ENCODE results near the gene PNPT1. TPM values are rescaled to one million over a fixed set of nuclear protein-coding genes. Genes with fewer than 3 reads are reported as not detected.

The PNPT1 gene
- total and polyA plus RNA-seq, 2 of the 4 experiments (the other 2 are of a cell fraction) = 11.2 to 14.3 TPM

GRCh38 chr2:55653255-55653654 is 40.4 kb downstream of the PNPT1 start:
- Histone ChIP-seq H2AK9ac (replicated peaks; ENCODE audit: low read depth, low read length, poor library complexity) (no peak overlapping the region), H4K20me1 (ENCODE audit: insufficient read depth, low read length) (no peaks in the 10 kb centered on the region), H3K4me2 (ENCODE audit: low read depth, low read length) (no peak overlapping the region), H2BK15ac (ENCODE audit: low read depth, low read length) (no peak overlapping the region), H4K5ac (ENCODE audit: low read depth, low read length) (no peak overlapping the region), H3K23ac (ENCODE audit: low read depth, low read length) (no peak overlapping the region), H2BK120ac (ENCODE audit: low read depth, low read length) (no peak overlapping the region), H3K18ac (ENCODE audit: low read depth, low read length) (no peak overlapping the region), H3K4ac (ENCODE audit: low read depth, low read length) (no peak overlapping the region), H3K4me1 (ENCODE audit: control insufficient read depth, insufficient read depth, low read length) (no peaks in the 10 kb centered on the region), H3K4me3 (ENCODE audit: insufficient read depth, low read depth, low read length) (no peak overlapping the region), H3K9me1 (ENCODE audit: insufficient read depth, low read length) (no peaks in the 10 kb centered on the region), H3K14ac (replicated peaks; ENCODE audit: low read depth, low read length) (no peak overlapping the region), H3K9me3 (ENCODE audit: control insufficient read depth, insufficient read depth, low read length) (no peaks in the 10 kb centered on the region), H2AK5ac (ENCODE audit: low read depth, low read length) (no peak overlapping the region), H3K79me1 (ENCODE audit: low read depth in 1 of 2, low read length in 2 of 2) (no peaks in the 10 kb centered on the region), H2BK20ac (ENCODE audit: low read depth, low read length) (no peak overlapping the region), H4K91ac (ENCODE audit: insufficient read depth, low read depth, low read length) (no peak overlapping the region), H2BK5ac (ENCODE audit: low read depth, low read length, poor library complexity, severe bottlenecking) (no peak overlapping the region), H4K8ac (ENCODE audit: low read depth in 2 of 2, low read length in 2 of 2) (no peak overlapping the region), H3K36me3 (ENCODE audit: control insufficient read depth, insufficient read depth, low read length) (peaks cover 6% of the 10 kb centered on the region), H3K27me3 (ENCODE audit: control insufficient read depth, insufficient read depth, low read length) (no peaks in the 10 kb centered on the region), H3K9ac (ENCODE audit: low read depth, low read length) (no peak overlapping the region), H3K27ac (ENCODE audit: insufficient read depth, low read length) (no peak overlapping the region), H3K56ac (ENCODE audit: extremely low read depth, insufficient read depth, low read length) (no peak overlapping the region), H2AFZ (replicated peaks; ENCODE audit: low read length, poor library complexity) (no peak overlapping the region)
- intact Hi-C loops (cut with micrococcal nuclease) (no loop called here), dilution Hi-C loops (cut with HindIII; ENCODE audit: low sequenced_read_pairs, unreplicated experiment) (no loop called here), in situ Hi-C loops (cut with MboI; ENCODE audit: low sequenced_read_pairs) (no loop called here)
- POLR2A ChIA-PET (ENCODE audit: unreplicated experiment) = no interaction called here
- BruUV-seq (replicated peaks) = no TSS peak
- TF ChIP-seq NFE2L2 (IDR thresholded peaks at IDR 0.05; ENCODE audit: low read depth, low read length) (no peak), RAD21 (IDR thresholded peaks at IDR 0.05; ENCODE audit: low read length) (no peak), BHLHE40 (IDR thresholded peaks at IDR 0.05; ENCODE audit: low read depth, low read length) (no peak), MAFK (IDR thresholded peaks at IDR 0.05; ENCODE audit: low read depth, low read length) (no peak), SMC3 (IDR thresholded peaks at IDR 0.05; ENCODE audit: low read depth, low read length) (no peak), CEBPB (IDR thresholded peaks at IDR 0.05; ENCODE audit: low read depth, low read length) (no peak), FOS (IDR thresholded peaks at IDR 0.05; ENCODE audit: low read depth, low read length) (no peak), RFX5 (IDR thresholded peaks at IDR 0.05; ENCODE audit: low read depth, low read length) (no peak), CHD1 (IDR thresholded peaks at IDR 0.05; ENCODE audit: low read depth, low read length) (no peak), MXI1 (IDR thresholded peaks at IDR 0.05; ENCODE audit: borderline replicate concordance, low read depth, low read length) (no peak), CTCF (conservative IDR thresholded peaks at IDR 0.05; ENCODE audit: low read depth, low read length) (no peak), MAZ (IDR thresholded peaks at IDR 0.05; ENCODE audit: borderline replicate concordance, low read depth, low read length) (no peak), USF2 (IDR thresholded peaks at IDR 0.05; ENCODE audit: low read depth, low read length) (no peak), POLR2A (IDR thresholded peaks at IDR 0.05; ENCODE audit: low read depth, low read length) (no peak), ELK1 (IDR thresholded peaks at IDR 0.05; ENCODE audit: borderline replicate concordance, low read depth, low read length) (no peak), RCOR1 (IDR thresholded peaks at IDR 0.05; ENCODE audit: insufficient replicate concordance, low read length) (no peak)
- WGBS, 2 experiments (ENCODE audit: extremely low coverage in 2 of 2, insufficient read length in 1 of 2) = no CpG with 5 or more reads among the region's 2 CpGs
- DNase-seq (no peak), ATAC-seq (ENCODE audit: low read depth) (no peak)
- CTCF ChIA-PET = no interaction called here

All from IMR-90 (cell line).